ENCODE measurements around the gene SMCO2. TPM values are rescaled to one million over a fixed set of nuclear protein-coding genes. Genes with fewer than 3 reads are reported as not detected.
A peak's percentile ranks its signal among the peaks of the same experiment; 100 is the strongest.

The SMCO2 gene
- total RNA-seq, 1 experiment from 2014 or later, result not detected

DNA sequence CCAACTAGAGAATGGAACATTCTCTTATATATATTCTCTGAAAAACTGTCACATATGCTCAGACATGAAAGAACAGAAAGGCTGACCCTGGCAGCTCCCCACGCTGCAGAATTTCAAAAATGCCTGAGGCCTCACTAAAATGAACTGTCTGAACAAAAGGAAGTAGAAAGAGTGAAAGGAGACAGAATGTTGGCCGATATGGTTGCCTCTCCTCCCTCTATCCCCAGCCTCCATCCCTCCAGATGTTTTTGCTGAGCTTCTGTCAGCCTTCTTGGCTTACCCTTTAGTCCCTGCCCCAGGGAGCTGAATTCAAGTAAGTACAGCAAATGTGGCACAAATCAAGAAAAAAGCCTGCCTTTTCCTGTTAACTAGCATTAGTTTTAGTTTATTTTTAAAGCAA lies 6.9 kb downstream of the SMCO2 start:
- no peak for DNase-seq (ENCODE audit: low spot score)

DNA sequence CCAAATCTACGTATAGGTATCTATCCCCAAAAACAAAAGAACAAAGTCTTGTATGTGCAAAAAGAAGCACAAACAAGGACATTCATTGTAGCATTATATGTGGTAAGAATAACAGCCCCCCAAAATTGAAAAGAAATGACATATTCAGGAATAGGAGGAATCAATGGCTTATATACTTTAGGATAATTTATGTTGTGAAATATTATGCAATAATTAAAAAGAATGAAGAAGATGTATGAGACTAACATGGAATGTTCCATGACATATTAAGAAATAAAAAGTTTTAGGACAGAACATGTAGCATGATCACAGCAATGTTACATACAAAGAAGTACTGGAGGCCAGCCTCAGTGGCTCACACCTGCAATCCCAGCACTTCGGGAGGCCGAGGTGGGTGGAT lies 9.1 kb downstream of the SMCO2 start:
- DNase-seq (ENCODE audit: low spot score), result no peak

DNA sequence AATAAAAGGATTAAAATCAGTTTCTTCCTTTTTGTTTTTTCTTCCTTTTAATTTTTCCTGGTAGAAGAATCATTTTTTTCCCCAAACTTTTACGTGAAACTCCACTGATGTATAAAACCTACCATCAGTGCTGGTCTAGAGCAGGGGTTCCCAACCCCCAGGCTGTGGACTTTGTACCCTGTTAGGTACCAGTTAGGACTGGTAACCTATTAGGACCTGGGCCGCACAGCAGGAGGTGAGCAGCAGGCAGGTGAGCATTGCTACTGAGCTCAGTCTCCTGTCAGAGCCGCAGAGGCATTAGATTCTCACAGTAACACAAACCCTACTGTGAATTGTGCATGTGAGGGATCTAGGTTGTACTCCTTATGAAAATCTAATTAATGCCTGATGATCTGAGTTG lies 10.1 kb downstream of the SMCO2 start:
- no peak for DNase-seq (ENCODE audit: low spot score)

DNA sequence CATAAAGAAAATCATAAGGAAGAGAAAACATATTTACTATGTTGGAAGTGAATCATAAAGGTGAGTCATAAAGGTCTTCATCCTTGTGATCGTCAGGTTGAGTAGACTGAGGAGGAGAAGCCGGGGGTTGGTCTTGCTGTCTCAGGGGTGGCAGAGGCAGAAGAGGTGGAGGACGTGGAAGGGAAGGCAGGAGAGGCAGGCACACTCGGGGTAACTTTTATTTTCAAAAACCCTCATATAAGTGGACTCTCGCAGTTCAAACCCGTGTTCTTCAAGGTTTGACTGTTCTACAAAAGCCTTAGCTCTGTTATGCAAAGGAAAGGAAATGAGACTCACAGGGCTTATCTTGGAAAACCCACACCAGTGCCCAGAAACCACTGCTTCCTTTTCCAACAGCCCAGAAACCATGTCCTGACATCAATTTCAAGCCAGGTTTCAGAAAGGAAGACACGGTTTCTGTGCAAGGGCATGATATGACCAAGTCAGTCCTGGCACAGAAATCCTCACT lies 14.0 kb downstream of the SMCO2 start:
- no peak for DNase-seq (ENCODE audit: low spot score)

DNA sequence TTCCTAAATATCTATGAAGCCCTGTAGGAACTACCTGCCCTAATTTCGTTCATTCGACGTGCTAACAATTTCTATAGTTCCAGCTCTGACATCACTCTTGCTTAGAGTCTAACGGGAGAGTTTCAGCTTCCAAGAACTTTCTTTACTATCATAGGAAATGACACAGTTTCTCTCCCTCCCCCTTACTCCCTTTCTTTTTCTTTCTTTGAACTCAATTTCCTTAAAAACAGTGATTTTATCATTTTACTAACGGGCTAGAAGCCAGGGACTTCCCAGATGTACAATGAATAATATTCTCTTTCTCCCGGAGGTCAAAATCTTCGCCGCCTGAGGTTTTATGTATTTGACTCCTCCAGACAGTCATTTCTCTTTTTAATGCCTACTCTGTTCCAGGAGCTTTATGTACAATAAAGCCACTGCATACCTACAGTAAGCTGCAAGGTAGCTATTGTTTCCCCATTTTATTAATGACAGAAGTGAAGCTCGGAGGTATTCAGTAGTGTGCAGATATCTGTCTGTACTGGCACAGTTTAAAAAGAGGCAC lies 15.7 kb downstream of the SMCO2 start:
- no peak for DNase-seq (ENCODE audit: low spot score)

DNA sequence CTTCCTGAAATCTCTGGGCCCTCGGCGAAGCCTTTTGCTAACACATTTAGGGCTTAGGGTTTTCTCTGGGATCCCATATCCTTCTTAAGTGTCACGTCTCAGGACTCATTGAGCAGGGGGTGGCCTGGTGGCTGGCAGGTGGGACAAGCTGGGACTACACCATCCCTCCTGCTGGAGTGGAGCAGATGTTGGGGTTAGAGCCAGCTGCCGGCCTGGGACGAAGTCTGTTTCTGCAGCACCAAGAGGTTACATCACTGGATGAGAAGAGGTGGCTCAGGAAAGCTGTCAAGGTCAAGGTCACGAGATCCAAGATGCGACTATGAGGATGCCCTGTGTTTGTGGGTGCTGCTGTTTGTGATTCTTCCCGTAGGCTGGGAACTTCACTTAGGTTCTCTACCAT lies 16.3 kb downstream of the SMCO2 start:
- no peak for DNase-seq (ENCODE audit: low spot score)

DNA sequence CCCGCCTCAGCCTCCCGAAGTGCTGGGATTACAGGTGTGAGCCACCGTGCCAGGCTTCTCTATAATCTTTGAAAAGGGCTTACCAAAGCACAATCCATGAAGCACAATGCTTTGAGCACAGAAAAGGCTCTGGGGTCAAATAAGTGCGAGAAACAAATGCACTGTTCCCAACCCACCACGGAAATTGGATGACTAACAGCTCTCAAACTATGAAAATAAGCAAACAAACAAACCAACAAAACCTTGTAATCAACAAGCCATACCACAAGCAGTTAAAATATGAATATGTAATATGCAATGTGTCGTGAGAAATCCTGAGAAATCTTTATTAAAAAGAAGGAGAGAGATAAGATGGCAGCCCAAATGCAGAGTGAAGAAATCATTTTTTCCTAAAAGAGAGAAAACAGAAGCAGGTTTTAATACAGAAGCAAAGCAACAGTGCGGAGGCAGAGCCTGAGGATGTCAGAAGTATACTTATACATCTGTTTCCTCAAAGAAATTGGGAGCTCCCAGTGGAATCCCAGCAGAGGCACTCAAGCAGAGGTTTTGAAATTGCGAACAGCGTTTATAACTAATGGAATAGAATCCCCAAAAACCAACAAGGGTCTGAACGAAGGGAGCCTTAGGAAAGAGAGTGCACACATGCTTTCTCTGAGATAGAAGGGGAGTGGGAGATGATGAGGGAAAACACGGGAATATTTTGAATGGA lies 17.1 kb downstream of the SMCO2 start:
- no peak for DNase-seq (ENCODE audit: low spot score)

DNA sequence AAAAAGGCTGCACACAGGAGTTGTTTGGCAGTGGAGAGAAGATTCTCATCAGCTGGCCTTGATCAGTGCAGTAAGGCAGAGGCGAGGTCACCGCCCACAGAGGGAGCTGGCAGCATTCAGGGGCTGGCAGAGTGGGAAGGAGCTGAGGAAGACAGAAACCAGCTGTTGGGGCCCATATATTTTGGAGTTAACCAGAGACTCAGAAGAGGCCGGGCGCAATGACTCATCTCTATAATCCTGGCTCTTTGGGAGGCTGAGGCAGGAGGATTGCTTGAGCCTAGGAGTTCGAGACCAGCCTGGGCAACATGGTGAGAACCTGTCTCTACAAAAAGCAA lies 17.7 kb downstream of the SMCO2 start:
- peak; percentile 35 for DNase-seq (ENCODE audit: low spot score)

DNA sequence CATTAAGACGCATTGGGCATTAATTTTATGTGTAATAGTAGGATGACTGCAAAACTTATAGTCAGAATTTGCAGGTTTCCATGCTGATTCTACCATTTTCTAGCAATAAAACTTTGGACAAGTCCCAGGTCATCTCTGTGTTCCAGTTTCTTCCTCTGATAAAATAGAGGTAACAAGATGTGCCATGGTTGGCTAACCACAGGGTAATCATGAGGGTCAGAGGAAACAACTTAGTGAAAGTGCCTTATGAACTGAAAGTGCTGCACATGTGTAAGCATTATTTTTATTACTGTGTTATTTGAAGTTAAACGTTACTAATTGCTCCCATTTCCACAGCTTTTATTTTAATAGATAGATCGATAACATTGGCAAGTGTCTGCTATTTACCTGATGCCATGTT lies 21.1 kb downstream of the SMCO2 start:
- no peak for DNase-seq (ENCODE audit: low spot score)

DNA sequence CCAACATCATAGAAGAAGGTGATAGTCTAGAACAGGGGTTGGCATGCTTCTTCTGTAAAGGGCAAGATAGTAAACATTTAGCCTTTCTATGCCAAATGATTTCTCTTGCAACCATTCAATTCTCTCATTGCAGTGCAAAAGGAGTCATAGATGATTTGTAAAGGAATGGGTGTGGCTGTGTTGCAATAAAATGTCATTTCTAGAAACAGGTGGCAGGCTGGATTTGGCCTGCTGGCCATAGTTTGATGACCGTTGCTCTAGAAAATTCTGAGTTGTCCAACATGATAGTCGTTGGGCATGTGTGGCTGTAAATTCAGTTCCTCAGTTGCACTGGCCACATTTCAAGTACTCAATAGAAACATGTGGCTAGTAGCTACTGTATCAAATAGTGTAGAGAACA lies 21.7 kb downstream of the SMCO2 start:
- no peak for DNase-seq (ENCODE audit: low spot score)

DNA sequence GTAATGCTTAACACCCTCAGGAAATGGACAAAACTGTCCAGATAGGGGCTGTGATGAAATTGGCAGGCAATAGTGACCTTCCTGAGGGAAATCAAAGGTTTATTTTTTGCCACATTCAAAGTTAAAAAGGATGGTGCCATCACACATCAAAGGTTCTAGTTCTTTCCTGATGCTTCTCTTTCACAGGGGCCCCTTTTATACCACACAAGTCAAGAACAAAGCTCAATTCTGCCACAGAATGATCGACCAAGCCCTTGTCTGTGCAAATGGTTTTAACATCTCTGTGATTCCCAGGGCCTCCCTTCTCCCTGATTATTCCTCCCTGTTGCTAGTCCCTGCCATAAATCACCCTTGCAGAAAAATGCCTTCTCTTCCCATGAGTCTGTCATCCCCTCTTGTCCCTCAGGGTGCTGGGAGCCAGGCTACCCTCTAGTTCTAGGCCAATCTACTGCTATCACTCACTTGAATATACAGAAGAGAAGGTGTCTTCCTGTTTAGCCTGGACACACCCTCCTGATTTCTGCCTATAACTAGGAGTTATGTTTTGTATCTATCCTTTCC lies 22.7 kb downstream of the SMCO2 start:
- no peak for DNase-seq (ENCODE audit: low spot score)

DNA sequence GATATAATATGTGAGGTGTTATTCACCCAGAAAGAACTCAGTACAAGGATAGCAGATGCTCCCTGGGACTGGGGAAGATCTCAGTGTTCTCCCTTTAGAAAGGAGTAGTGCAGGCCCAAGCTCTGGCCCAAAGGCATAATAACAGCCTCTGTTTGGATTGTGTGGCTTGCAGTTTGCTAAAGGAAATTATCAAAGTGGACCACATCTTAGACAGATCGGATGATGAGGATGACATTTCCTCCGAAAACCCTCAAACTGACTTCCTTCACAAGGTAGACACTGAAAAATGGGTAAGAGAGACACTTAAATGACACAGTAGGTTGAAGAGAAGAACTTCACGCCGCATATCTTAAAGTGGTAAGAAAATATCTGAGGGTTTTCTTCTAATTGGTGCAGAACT lies 26.1 kb downstream of the SMCO2 start:
- DNase-seq (ENCODE audit: low spot score), result no peak

DNA sequence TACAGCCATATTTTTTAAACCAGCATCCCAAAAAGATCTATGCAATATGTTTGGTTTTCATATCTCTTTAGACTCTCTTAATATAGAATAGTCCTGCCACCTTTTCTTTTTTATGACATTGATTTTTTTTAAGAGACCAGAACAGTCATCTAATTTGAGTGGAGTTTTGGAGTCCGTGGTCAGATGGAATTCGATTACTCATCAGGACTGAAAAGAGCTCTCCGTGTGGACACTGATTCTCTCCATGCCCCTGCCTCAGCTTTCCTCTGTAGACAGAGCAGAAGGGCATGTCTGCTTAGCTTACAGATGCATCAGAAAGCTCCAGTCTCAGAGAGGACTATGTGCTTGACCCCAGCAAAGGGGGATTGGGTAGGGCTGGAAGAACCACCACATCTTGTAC lies 27.8 kb downstream of the SMCO2 start:
- peak; percentile 18 for DNase-seq (ENCODE audit: low spot score)

DNA sequence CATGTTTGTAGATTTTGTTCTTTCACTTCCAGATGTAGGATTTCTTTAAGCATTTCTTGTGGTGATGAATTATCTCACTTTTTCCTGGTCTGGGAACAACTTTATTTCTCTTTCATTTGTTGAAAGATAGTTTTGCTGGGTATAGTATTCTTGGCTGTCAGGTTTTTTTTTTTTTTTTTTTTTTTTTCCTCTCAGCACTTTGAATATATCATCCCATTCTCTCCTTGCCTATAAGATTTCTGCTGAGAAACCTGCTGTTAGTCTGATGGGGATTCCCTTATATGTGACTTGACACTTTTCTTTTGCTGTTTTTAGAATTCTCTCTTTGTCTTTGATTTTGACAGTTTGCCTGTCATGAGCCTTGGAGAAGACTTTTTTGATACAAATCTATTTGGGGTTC lies 30.5 kb downstream of the SMCO2 start:
- no peak for DNase-seq (ENCODE audit: low spot score)

DNA sequence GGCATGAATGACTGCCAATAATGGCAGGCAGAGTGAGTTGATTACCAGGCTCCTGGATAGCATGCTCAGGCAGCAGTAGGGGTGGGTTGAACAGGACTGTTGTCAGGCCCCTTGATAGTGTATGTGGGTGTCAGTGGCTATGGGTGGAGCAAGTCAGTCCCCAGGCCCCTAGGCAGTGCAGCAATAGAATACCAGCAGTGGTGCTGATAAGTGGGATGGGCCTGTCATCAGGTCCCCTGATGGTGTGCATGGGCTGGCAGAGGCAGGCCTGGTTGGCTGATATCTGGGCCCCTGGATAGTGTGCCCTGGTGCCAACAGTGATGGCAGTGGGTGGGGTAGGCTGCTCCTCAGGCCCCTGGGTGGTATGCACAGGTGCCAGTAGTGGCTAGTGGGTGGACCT lies 32.4 kb downstream of the SMCO2 start:
- no peak for DNase-seq (ENCODE audit: low spot score)

DNA sequence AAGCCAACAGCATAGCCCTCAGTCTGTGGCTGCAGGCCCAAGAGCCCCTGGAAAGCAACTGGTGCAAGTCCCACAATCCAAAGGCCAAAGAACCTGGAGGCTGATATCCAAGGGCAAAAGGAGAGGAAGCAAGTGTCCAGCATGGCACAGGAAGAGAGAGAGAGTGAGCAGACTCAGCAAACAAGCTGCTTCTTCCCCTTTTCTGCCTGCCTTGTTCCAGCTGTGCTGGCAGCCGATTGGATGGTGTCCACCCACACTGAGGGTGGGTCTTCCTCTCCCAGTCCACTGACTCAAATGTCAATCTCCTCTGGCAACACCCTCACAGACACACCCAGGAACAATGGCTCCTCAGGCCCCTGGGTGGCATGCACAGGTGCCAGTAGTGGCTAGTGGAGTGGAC lies 33.5 kb downstream of the SMCO2 start:
- DNase-seq (ENCODE audit: low spot score), result no peak

DNA sequence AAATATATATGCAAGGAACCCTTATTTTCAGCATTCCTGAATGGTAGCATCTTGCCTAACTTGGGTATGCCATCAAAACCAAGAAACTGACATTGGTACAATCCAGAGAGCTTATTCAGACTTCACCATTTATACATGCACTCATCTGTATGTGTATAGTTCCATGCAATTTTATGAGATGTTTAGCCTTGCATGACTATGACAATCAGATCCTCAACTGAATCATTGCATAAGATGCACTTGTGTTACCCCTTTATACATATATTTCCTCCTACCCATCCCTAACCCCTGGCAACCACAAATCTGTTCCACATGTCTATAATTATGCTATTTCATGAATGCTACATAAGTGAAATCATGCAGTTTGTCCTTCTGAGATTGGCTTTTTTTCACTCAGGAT lies 40.4 kb downstream of the SMCO2 start:
- DNase-seq (ENCODE audit: low spot score), result no peak

DNA sequence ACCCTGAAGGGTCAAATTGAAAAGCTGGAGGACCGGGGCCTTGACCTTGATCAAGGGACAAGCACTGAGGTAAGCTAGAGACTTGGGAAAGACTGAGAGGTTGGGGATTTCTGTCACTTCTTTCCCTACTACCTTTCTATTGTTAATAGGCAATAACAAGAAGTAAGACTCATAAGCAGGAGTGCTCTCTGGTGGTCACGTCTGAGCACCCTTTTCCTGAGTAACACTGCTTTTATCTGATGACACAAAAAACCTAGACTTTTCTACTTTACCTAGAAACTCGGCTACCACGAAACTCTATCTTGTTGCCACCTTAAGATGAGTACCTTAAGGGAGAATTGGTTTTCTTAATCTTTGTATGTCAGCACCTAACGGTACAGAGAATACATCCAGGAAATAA lies 41.9 kb downstream of the SMCO2 start:
- DNase-seq (ENCODE audit: low spot score), result no peak

DNA sequence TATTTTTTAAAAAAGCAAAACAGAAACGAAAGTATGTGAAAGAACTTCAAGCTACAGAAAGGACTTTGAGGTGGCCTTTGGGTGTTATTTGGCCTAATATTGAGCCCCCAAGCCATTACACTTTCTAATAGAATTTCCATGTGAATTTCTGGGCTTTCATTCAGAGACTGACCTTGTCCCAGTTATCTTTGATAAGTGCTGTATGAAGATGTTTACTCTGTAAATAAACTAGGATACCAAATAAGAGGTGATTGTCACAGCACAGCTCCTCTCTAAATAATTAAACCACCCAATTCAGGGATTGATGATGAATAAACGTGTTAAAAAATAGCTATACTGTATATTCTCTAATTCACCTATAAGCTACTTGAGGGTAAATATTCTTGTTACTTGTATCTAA lies 44.7 kb downstream of the SMCO2 start:
- no peak for DNase-seq (ENCODE audit: low spot score)

DNA sequence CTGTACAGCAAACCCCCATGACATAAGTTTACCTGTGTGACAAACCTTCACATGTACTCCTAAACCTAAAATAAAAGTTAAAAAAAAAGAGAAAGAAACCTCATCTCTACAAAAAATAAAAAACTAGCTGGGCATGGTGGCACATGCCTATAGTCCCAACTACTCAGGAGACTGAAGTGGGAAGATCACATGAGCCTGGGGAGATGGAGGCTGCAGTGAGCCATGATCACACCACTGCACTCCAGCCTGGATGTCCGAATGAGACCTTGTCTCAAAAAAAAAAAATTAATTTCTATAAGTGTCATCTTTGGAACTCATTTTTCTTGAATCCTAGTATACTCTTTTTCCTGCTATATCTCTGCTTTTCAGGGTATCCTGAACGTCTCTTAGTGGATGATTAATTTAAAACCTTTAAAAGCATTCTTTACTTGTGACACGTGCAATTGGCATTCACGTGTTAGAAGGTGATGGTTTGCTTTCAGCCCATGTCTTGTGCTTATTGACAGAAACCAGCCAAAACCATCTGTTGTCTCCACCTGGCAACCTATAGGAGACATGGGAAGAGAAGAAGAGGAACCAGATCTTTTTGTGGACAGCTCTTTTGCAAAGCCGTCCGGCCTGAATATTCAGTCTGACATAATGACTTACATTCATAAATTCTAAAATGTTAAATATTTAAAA lies 46.9 kb downstream of the SMCO2 start:
- no peak for DNase-seq (ENCODE audit: low spot score)

DNA sequence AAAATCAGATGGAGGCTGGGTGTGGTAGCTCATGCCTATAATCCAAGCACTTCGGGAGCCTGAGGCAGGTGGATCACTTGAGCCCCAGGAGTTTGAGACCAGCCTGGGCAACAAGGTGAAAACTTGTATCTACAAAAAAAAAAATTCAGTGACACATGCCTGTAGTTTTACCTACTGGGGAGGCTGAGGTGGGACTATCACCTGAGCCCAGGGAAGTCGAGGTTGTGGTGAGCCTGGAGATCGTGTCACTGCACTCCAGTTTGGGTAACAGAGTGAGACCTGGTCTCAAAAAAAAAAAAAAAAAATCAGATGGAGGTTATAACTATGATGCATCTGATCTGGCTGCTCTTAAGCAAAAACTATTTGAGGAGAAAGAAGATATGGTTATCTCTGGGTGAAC lies 50.9 kb downstream of the SMCO2 start:
- no peak for DNase-seq (ENCODE audit: low spot score)

DNA sequence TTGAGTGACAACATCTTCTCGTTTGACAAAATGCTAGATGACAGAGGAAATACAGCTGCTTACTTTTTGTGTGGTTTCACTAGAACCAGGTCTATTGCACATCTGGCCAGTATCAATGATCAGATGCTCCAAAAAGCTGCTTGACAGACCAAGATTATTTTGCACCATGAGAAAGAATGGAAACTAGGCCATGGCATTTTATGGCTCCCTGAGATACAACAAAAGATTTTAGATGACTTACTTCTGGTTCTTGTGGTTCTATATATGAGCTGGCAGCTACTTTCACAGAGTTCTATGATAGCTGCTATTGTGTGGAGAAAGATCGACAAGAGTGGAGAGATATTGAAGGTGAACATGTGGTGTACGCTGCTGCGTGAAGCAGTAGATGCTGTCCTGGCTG lies 51.6 kb downstream of the SMCO2 start:
- DNase-seq (ENCODE audit: low spot score), result no peak

DNA sequence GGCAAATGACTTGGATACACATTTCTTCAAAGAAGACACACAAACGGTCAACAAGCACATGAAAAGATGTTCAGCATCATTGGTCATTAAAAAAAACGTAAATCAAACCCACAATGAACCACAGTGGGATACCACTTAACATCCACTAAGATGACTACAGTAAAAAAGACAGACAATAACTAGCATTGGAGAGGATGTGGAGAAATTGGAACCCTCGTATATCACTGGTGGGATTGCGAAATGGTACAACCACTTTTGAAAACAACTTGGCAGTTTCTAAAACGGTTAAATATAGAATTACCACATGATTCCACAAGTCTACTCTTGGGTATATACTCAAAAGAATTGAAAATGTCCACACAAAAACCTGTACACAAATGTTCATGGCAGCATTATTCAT lies 52.2 kb downstream of the SMCO2 start:
- DNase-seq (ENCODE audit: low spot score), result no peak
